Activated CD4-positive, alpha-beta T cell treated with anti-CD3 and anti-CD28 coated beads, Interleukin-2, Interleukin-6, amounts not matched to agents 100 ng/mL and 50 ng/mL, durations not matched to agents 16 hours and 8 hours (primary cell): ENCODE data around the gene CISD3.
A peak's percentile ranks its signal among the peaks of the same experiment; 100 is the strongest.

Experiments
- DNase-seq: peaks from one replicate; pipeline ENCODE4 v3.0.0-alpha.2; 2020

Gene CISD3

GRCh38 chr17:38729368-38729885 lies 714 bp upstream of the CISD3 start:
- no peak for DNase-seq

- peak; percentile 37 for DNase-seq
Observed at GRCh38 chr17:38730526-38731379, 612 bp downstream of the CISD3 start.

- no peak for DNase-seq
Observed at GRCh38 chr17:38731526-38732294, 1.6 kb downstream of the CISD3 start.

- no peak for DNase-seq
Observed at GRCh38 chr17:38732376-38733281, 2.5 kb downstream of the CISD3 start.

- DNase-seq: no peak
Observed at GRCh38 chr17:38733282-38733981, 3.3 kb downstream of the CISD3 start.

GRCh38 chr17:38733982-38734973 lies 4.1 kb downstream of the CISD3 start:
- DNase-seq: peak; percentile 43

GRCh38 chr17:38735161-38735997 lies 5.2 kb downstream of the CISD3 start:
- DNase-seq: peak; percentile 77

GRCh38 chr17:38738007-38738662 lies 8.0 kb downstream of the CISD3 start:
- DNase-seq: no peak

- DNase-seq: no peak
Observed at GRCh38 chr17:38738686-38739085, 8.5 kb downstream of the CISD3 start.

GRCh38 chr17:38739305-38739704 lies 9.2 kb downstream of the CISD3 start:
- DNase-seq: no peak

GRCh38 chr17:38740044-38740443 lies 9.9 kb downstream of the CISD3 start:
- DNase-seq: no peak

- DNase-seq: no peak
Observed at GRCh38 chr17:38740806-38741205, 10.7 kb downstream of the CISD3 start.

GRCh38 chr17:38741461-38741860 lies 11.3 kb downstream of the CISD3 start:
- DNase-seq: no peak

- no peak for DNase-seq
Observed at GRCh38 chr17:38741921-38742410, 11.8 kb downstream of the CISD3 start.

- DNase-seq: peak; percentile 29
Observed at GRCh38 chr17:38742411-38743308, 12.5 kb downstream of the CISD3 start.

- DNase-seq: no peak
Observed at GRCh38 chr17:38743556-38744171, 13.5 kb downstream of the CISD3 start.

GRCh38 chr17:38745545-38745944 lies 15.4 kb downstream of the CISD3 start:
- DNase-seq: no peak
